Fibroblast of lung (primary cell): ENCODE results near the gene PSMD9. TPM values are rescaled to one million over a fixed set of nuclear protein-coding genes. Genes with fewer than 3 reads are reported as not detected.

ENCODE experiments used
- DNase-seq, 2 donors: peaks; one replicate each; pipeline versions ENCODE4 v3.0.0 to v3.0.0-alpha.2; 2010; ENCODE audit warnings: low read depth in 2 of 2
- H2AFZ ChIP-seq: 2 replicates; pipeline ENCODE4 v1.5.1; 2012; ENCODE audit warnings: low read length, control low read depth, inconsistent platforms
- H3K27ac ChIP-seq: 2 replicates; pipeline ENCODE4 v1.5.1; 2011; ENCODE audit warnings: low read length, control low read depth; ENCODE audit not compliant: insufficient read depth
- H3K27me3 ChIP-seq: 2 replicates; pipeline ENCODE4 v1.5.1; 2011; ENCODE audit warnings: mild to moderate bottlenecking, low read length; ENCODE audit not compliant: control insufficient read depth, insufficient read depth
- H3K36me3 ChIP-seq: 2 replicates; pipeline ENCODE4 v1.5.1; 2011; ENCODE audit warnings: low read length; ENCODE audit not compliant: control insufficient read depth, insufficient read depth
- H3K4me1 ChIP-seq: 2 replicates; pipeline ENCODE4 v1.5.1; 2011; ENCODE audit warnings: low read length; ENCODE audit not compliant: control insufficient read depth, insufficient read depth; ENCODE audit errors: extremely low read depth
- H3K4me2 ChIP-seq: 2 replicates; pipeline ENCODE4 v1.5.1; 2011; ENCODE audit warnings: low read length, control low read depth; ENCODE audit not compliant: insufficient read depth; ENCODE audit errors: extremely low read depth
- H3K4me3 ChIP-seq, 4 experiments: fragments of 200-600 bp in 1 of 4; sonication (generic) in 1 of 4; replicated peaks in 1 of 4; 2 replicates each; pipeline ENCODE4 v1.5.1; 2011 to 2016; ENCODE audit warnings: low read length in 4 of 4, low read depth in 3 of 4, mild to moderate bottlenecking in 3 of 4, control low read depth in 2 of 4, inconsistent platforms in 1 of 4, mixed read lengths in 1 of 4; ENCODE audit not compliant: insufficient read depth in 1 of 4; ENCODE audit errors: control extremely low read depth in 1 of 4
- H3K79me2 ChIP-seq: 2 replicates; pipeline ENCODE4 v1.5.1; 2012; ENCODE audit warnings: mild to moderate bottlenecking, low read length, inconsistent platforms; ENCODE audit not compliant: control insufficient read depth, insufficient read depth
- H3K9ac ChIP-seq: 2 replicates; pipeline ENCODE4 v1.5.1; 2011; ENCODE audit warnings: mild to moderate bottlenecking, low read length, control low read depth; ENCODE audit not compliant: insufficient read depth
- H3K9me3 ChIP-seq: 2 replicates; pipeline ENCODE4 v1.5.1; 2012; ENCODE audit warnings: low read depth, low read length; ENCODE audit not compliant: control insufficient read depth, insufficient read depth
- H4K20me1 ChIP-seq: 2 replicates; pipeline ENCODE4 v1.5.1; 2011; ENCODE audit warnings: low read length; ENCODE audit not compliant: control insufficient read depth, insufficient read depth; ENCODE audit errors: extremely low read depth
- CTCF ChIP-seq, 2 donors: IDR thresholded peaks in 1 of 2; conservative IDR thresholded peaks in 1 of 2; 1 replicate in 1 of 2; 2 replicates in 1 of 2; pipeline ENCODE4 v1.5.1; 2011 to 2012; ENCODE audit warnings: low read length in 2 of 2, control low read depth in 1 of 2, inconsistent platforms in 1 of 2, low read depth in 1 of 2, mild to moderate bottlenecking in 1 of 2
- EZH2 ChIP-seq: IDR thresholded peaks from 2 replicates; pipeline ENCODE4 v1.5.1; 2012; ENCODE audit warnings: low read length, control low read depth, mild to moderate bottlenecking; ENCODE audit errors: missing control alignments
- polyA plus RNA-seq, 2 donors: library from polyadenylated mRNA; depleted of rRNA in 1 of 2; stranded (reverse) in 1 of 2; unstranded in 1 of 2; fragments of >200 nt; gene quantifications; 2 replicates each; pipeline ENCODE4 v1.2.1, GENCODE V29; 2011 to 2012; ENCODE audit warnings: missing spikeins in 1 of 2
- total RNA-seq: library from RNA; depleted of rRNA; stranded (reverse); fragments of >200 nt; gene quantifications from 2 replicates; pipeline ENCODE4 v1.2.1, GENCODE V29; 2014

PSMD9 gene
- total and polyA plus RNA-seq, 2 donors (not counting 1 experiment from before 2014, with no cell fraction given): 73.5 to 77.7 TPM

GRCh38 chr12:121898287-121898686 is 9.7 kb downstream of the PSMD9 start:
- Histone ChIP-seq H4K20me1 (no peaks in the 10 kb centered on the region), H3K79me2 (peaks cover 28% of the 10 kb centered on the region), H3K4me1 (peaks cover 12% of the 10 kb centered on the region), H3K36me3 (peaks cover 27% of the 10 kb centered on the region), H3K9me3 (no peaks in the 10 kb centered on the region), H3K4me2 (no peak overlapping the region), H2AFZ (no peak overlapping the region), H3K27ac (no peak overlapping the region), H3K9ac (no peak overlapping the region), H3K4me3 (no peak overlapping the region), H3K27me3 (no peaks in the 10 kb centered on the region)
- DNase-seq: no peak
- no peak for TF ChIP-seq CTCF (conservative IDR thresholded peaks at IDR 0.05 in 1 of 2, IDR thresholded peaks at IDR 0.05 in 1 of 2; ENCODE audit: low read depth in 1 of 2, low read length in 2 of 2)

GRCh38 chr12:121899590-121899989 is 11.0 kb downstream of the PSMD9 start:
- H2AFZ ChIP-seq: no peak overlapping the region
- H3K9ac ChIP-seq: no peak overlapping the region
- H3K27me3 ChIP-seq: no peaks in the 10 kb centered on the region
- H3K27ac ChIP-seq: no peak overlapping the region
- peaks cover 29% of the 10 kb centered on the region for H3K36me3 ChIP-seq
- DNase-seq: no peak
- peaks cover 16% of the 10 kb centered on the region for H3K79me2 ChIP-seq
- no peaks in the 10 kb centered on the region for H3K9me3 ChIP-seq
- no peaks in the 10 kb centered on the region for H4K20me1 ChIP-seq
- no peaks in the 10 kb centered on the region for H3K4me1 ChIP-seq
- H3K4me2 ChIP-seq: no peak overlapping the region
- no peak overlapping the region for H3K4me3 ChIP-seq
- TF ChIP-seq CTCF (conservative IDR thresholded peaks at IDR 0.05 in 1 of 2, IDR thresholded peaks at IDR 0.05 in 1 of 2; ENCODE audit: low read depth in 1 of 2, low read length in 2 of 2) (no peak), EZH2 (no peak)

- no peak overlapping the region for H3K4me2 ChIP-seq
- H3K36me3 ChIP-seq: peaks cover 22% of the 10 kb centered on the region
- H3K4me1 ChIP-seq: no peaks in the 10 kb centered on the region
- no peak overlapping the region for H3K9ac ChIP-seq
- H4K20me1 ChIP-seq: no peaks in the 10 kb centered on the region
- DNase-seq: peak in 1 of 2 donors; percentile 36
- H3K79me2 ChIP-seq: peaks cover 2% of the 10 kb centered on the region
- no peak overlapping the region for H3K4me3 ChIP-seq
- no peaks in the 10 kb centered on the region for H3K9me3 ChIP-seq
- H2AFZ ChIP-seq: no peak overlapping the region
- H3K27ac ChIP-seq: no peak overlapping the region
- no peak for TF ChIP-seq CTCF (conservative IDR thresholded peaks at IDR 0.05 in 1 of 2, IDR thresholded peaks at IDR 0.05 in 1 of 2; ENCODE audit: low read depth in 1 of 2, low read length in 2 of 2)
- TF ChIP-seq EZH2: no peak
- H3K27me3 ChIP-seq: no peaks in the 10 kb centered on the region
Observed at GRCh38 chr12:121903202-121903601, 14.6 kb downstream of the PSMD9 start.
